KMS-11 (cell line): ENCODE results near the gene DLEU7.

Experiments used
- H2AFZ ChIP-seq: fragments of 200-600 bp; sonication (generic); 2 replicates; pipeline ENCODE4 v1.6.1; 2016; ENCODE audit warnings: antibody characterized with exemption, mixed run types, low read depth
- H3K27ac ChIP-seq: fragments of 200-600 bp; sonication (generic); 2 replicates; pipeline ENCODE4 v1.6.1; 2016; ENCODE audit warnings: mild to moderate bottlenecking, mixed run types
- H3K27me3 ChIP-seq: fragments of 200-600 bp; sonication (generic); 2 replicates; pipeline ENCODE4 v1.6.1; 2017; ENCODE audit warnings: mild to moderate bottlenecking, low read depth, mixed run types, moderate library complexity; ENCODE audit not compliant: insufficient read depth
- H3K36me3 ChIP-seq: fragments of 200-600 bp; sonication (generic); 2 replicates; pipeline ENCODE4 v1.6.1; 2017; ENCODE audit warnings: mild to moderate bottlenecking, mixed run types; ENCODE audit not compliant: insufficient read depth
- H3K4me1 ChIP-seq: fragments of 200-600 bp; sonication (generic); 2 replicates; pipeline ENCODE4 v1.6.1; 2016; ENCODE audit warnings: mild to moderate bottlenecking, low read depth, mixed run types; ENCODE audit not compliant: poor library complexity, severe bottlenecking
- H3K4me2 ChIP-seq: fragments of 200-600 bp; sonication (generic); 2 replicates; pipeline ENCODE4 v1.7.0; 2016; ENCODE audit warnings: mild to moderate bottlenecking, mixed run types
- H3K4me3 ChIP-seq: fragments of 200-600 bp; sonication (generic); IDR thresholded peaks from 2 replicates; pipeline ENCODE4 v1.6.1; 2017; ENCODE audit warnings: low read depth, low read length, mixed read lengths; ENCODE audit not compliant: insufficient read depth
- H3K79me2 ChIP-seq: fragments of 200-600 bp; sonication (generic); 2 replicates; pipeline ENCODE4 v1.6.1; 2016; ENCODE audit warnings: low read depth, mixed run types; ENCODE audit not compliant: insufficient read depth
- H3K9ac ChIP-seq: fragments of 200-600 bp; sonication (generic); 2 replicates; pipeline ENCODE4 v1.6.1; 2016; ENCODE audit warnings: mild to moderate bottlenecking, mixed run types
- H4K20me1 ChIP-seq: fragments of 200-600 bp; sonication (generic); 2 replicates; pipeline ENCODE4 v1.6.1; 2016; ENCODE audit warnings: mild to moderate bottlenecking, mixed run types; ENCODE audit not compliant: insufficient read depth
- CTCF ChIP-seq: fragments of 200-600 bp; sonication (generic); conservative IDR thresholded peaks from 2 replicates; pipeline ENCODE4 v1.6.1; 2017; ENCODE audit warnings: low read depth, mild to moderate bottlenecking, antibody characterized with exemption, low read length, moderate library complexity, mixed read lengths

DLEU7 gene

DNA sequence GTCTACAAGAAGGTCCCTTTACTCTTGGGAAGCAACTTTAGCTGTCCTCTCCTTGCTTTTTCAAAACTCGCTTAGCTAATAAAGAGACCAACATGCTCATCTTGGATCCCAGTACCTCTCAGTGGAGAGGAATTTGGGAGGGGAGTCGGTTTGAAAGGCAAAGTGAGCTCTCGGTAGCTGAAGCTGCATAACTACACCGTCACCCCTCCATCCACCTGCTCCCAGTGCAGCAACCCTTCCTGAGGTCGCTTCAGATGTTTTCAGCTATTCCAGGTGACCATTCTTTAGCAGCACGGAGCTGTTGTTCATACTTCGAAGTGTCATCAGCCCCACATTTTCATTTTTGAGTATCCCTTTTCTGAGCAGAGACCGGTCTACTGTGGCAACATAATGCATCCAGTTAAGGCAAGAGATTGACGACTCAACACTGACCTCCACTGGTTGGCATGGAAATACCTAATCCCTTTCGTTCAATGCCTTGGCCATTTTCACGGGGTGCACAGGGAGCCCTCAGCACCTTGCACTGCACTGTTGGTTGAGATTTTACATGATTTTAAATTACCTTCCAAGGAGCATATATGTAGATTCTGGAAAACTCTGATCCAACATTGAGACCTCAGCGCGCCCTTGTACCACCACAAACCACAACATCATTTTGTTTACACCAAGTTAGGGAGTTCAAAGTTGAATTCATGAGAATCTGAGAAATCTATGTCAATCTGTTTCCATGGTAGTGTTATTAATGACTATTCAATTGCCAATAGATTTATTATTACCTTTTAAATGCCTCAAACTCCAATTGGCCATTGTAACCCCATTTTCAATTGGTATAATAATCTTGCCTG, 42.2 kb downstream of the DLEU7 start:
- Histone ChIP-seq H3K9ac (no peak overlapping the region), H3K4me1 (peaks cover 23% of the 10 kb centered on the region), H2AFZ (no peak overlapping the region), H3K79me2 (no peaks in the 10 kb centered on the region), H3K27me3 (no peaks in the 10 kb centered on the region), H4K20me1 (no peaks in the 10 kb centered on the region), H3K4me2 (0 out of 2 replicates have a peak overlapping the region, but pooled peaks have one; percentile 17), H3K27ac (no peak overlapping the region), H3K4me3 (no peak overlapping the region), H3K36me3 (no peaks in the 10 kb centered on the region)
- TF ChIP-seq CTCF: peak; percentile 69

DNA sequence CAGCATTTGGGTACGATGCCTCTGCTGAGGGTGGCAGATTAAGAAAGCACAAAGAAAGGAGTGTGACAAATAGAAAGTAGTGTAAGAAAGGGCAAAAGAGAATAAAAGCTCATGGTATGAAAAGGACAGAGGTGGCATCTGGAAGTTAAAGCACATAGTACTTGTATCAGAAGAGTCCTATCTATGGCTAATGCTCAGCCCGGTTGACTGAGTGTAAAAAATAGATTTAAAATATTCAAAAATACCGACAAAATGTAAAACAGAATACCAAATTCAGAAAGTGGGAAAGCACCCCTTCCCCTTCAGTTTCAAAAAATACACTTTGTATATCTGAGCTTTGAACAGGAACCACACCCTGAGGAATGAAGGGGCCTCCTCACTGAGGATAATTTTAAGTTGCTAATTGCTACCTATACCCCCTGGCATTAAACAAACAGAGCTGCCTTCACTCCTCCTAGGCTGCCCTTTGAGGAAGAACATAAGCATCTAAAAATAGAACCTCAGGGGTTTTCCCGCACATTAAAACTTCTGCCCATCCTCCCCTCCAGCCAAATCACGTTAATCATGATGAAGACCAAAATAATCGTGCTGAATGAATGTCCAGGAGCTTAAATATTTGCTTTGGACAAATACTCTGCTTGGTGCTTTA, 43.3 kb downstream of the DLEU7 start:
- Histone ChIP-seq H2AFZ (no peak overlapping the region), H3K27me3 (no peaks in the 10 kb centered on the region), H4K20me1 (no peaks in the 10 kb centered on the region), H3K79me2 (no peaks in the 10 kb centered on the region), H3K36me3 (no peaks in the 10 kb centered on the region), H3K4me2 (0 out of 2 replicates have a peak overlapping the region, but pooled peaks have one; percentile 17), H3K4me3 (no peak overlapping the region), H3K27ac (no peak overlapping the region), H3K4me1 (peaks cover 23% of the 10 kb centered on the region), H3K9ac (no peak overlapping the region)
- no peak for TF ChIP-seq CTCF

- TF ChIP-seq CTCF: no peak
- Histone ChIP-seq H2AFZ (no peak overlapping the region), H3K79me2 (no peaks in the 10 kb centered on the region), H3K27me3 (no peaks in the 10 kb centered on the region), H3K27ac (no peak overlapping the region), H3K9ac (no peak overlapping the region), H3K4me1 (peaks cover 23% of the 10 kb centered on the region), H3K4me2 (no peak overlapping the region), H3K4me3 (no peak overlapping the region), H4K20me1 (no peaks in the 10 kb centered on the region), H3K36me3 (no peaks in the 10 kb centered on the region)
These were observed 44.6 kb downstream of the DLEU7 start for GRCh38 chr13:50798923-50799322.

DNA sequence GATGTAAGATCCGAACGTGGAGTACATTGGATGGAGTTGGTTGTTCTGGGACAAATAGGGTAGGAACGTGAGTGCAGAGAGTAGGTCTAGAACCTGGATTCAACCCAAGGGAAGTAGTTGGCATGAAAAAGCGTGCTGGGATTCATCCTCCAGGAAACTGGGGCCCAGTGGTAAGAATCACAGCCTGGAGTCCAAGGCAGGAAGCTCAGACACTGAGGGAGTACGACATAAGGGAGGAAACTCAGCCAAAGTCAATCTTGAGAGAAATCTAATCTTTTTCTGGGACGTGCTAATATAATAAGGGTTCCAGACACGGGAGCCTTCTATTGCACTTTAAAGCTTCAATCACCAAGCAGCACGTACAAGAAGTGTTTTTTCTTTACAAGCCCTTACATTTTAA, 46.4 kb downstream of the DLEU7 start:
- H2AFZ ChIP-seq: no peak overlapping the region
- H3K36me3 ChIP-seq: no peaks in the 10 kb centered on the region
- no peak overlapping the region for H3K27ac ChIP-seq
- H3K4me1 ChIP-seq: peaks cover 23% of the 10 kb centered on the region
- H3K79me2 ChIP-seq: no peaks in the 10 kb centered on the region
- no peaks in the 10 kb centered on the region for H3K27me3 ChIP-seq
- H3K4me3 ChIP-seq: no peak overlapping the region
- H3K4me2 ChIP-seq: no peak overlapping the region
- no peaks in the 10 kb centered on the region for H4K20me1 ChIP-seq
- no peak for TF ChIP-seq CTCF
- H3K9ac ChIP-seq: no peak overlapping the region
